Activated CD4-positive, alpha-beta T cell treated with anti-CD3 and anti-CD28 coated beads, Interleukin-2, amount 50 U/mL, for 16 hours (primary cell): ENCODE measurements around the gene FCHSD1.

Experiments
- DNase-seq: peaks from one replicate; pipeline ENCODE4 v3.0.0-alpha.2; 2020

The FCHSD1 gene

GRCh38 chr5:141650851-141651727 is at the start of gene FCHSD1:
TSS of gene FCHSD1 (minus strand) at chr5:141651418. CDS start at chr5:141651368, 50 bp downstream.
- peak; percentile 90 for DNase-seq

GRCh38 chr5:141697586-141697985 is 46.4 kb upstream of the FCHSD1 start:
- no peak for DNase-seq

- DNase-seq, result no peak
Observed at GRCh38 chr5:141696431-141696830, 45.2 kb upstream of the FCHSD1 start.

- no peak for DNase-seq
Observed at GRCh38 chr5:141695627-141696215, 44.5 kb upstream of the FCHSD1 start.

GRCh38 chr5:141694479-141694878 is 43.3 kb upstream of the FCHSD1 start:
- no peak for DNase-seq

- DNase-seq, result peak; percentile 89
Observed at GRCh38 chr5:141692919-141693725, 41.9 kb upstream of the FCHSD1 start.

- DNase-seq, result no peak
Observed at GRCh38 chr5:141692533-141692888, 41.3 kb upstream of the FCHSD1 start.

- peak; percentile 91 for DNase-seq
Observed at GRCh38 chr5:141691867-141692532, 40.8 kb upstream of the FCHSD1 start.

GRCh38 chr5:141691286-141691866 is 40.2 kb upstream of the FCHSD1 start:
- no peak for DNase-seq

GRCh38 chr5:141686648-141687416 is 35.6 kb upstream of the FCHSD1 start:
- no peak for DNase-seq

GRCh38 chr5:141685591-141685990 is 34.4 kb upstream of the FCHSD1 start:
- DNase-seq, result no peak

- DNase-seq, result no peak
Observed at GRCh38 chr5:141683596-141684141, 32.5 kb upstream of the FCHSD1 start.

GRCh38 chr5:141681695-141682641 is 30.8 kb upstream of the FCHSD1 start, which contains the start of gene ARAP3:
TSS of gene ARAP3 (minus strand) at chr5:141682230. CDS start at chr5:141680486, 1,744 bp downstream.
- peak; percentile 46 for DNase-seq

GRCh38 chr5:141681295-141681694 is 30.1 kb upstream of the FCHSD1 start:
- DNase-seq, result no peak

- no peak for DNase-seq
Observed at GRCh38 chr5:141680751-141681201, 29.6 kb upstream of the FCHSD1 start.

- no peak for DNase-seq
Observed at GRCh38 chr5:141680178-141680577, 29.0 kb upstream of the FCHSD1 start.

GRCh38 chr5:141677415-141677814 is 26.2 kb upstream of the FCHSD1 start:
- no peak for DNase-seq

GRCh38 chr5:141675672-141676071 is 24.5 kb upstream of the FCHSD1 start:
- no peak for DNase-seq

GRCh38 chr5:141674747-141675146 is 23.5 kb upstream of the FCHSD1 start:
- no peak for DNase-seq
